Small intestine (tissue), 7 donors: ENCODE measurements around the gene TNS1. TPM values are rescaled to one million over a fixed set of nuclear protein-coding genes. Genes with fewer than 3 reads are reported as not detected.
A peak's percentile ranks its signal among the peaks of the same experiment; 100 is the strongest.

Source experiments
- DNase-seq, 2 donors: peaks; one replicate each; pipeline versions ENCODE4 v3.0.0 to v3.0.0-alpha.2; 2013
- FAIRE-seq: peaks from 2 replicates; lab custom pipeline; 2012; peaks lifted over from hg19 to GRCh38; lab: Jason Lieb, UNC
- H3K27ac ChIP-seq, 3 donors: one replicate each; pipeline ENCODE4 v1.5.1; 2013; ENCODE audit warnings: low read length in 2 of 3, mild to moderate bottlenecking in 2 of 3, control low read depth in 1 of 3, inconsistent platforms in 1 of 3, low read depth in 1 of 3, moderate library complexity in 1 of 3
- H3K27me3 ChIP-seq, 3 donors: one replicate each; pipeline ENCODE4 v1.6.1; 2013; ENCODE audit warnings: low read length in 3 of 3, inconsistent platforms in 1 of 3; ENCODE audit not compliant: control insufficient read depth in 3 of 3, insufficient read depth in 3 of 3
- H3K36me3 ChIP-seq, 3 donors: one replicate each; pipeline ENCODE4 v1.6.1; 2013; ENCODE audit warnings: low read length in 3 of 3, inconsistent platforms in 1 of 3, low read depth in 1 of 3, mild to moderate bottlenecking in 1 of 3, moderate library complexity in 1 of 3; ENCODE audit not compliant: control insufficient read depth in 3 of 3, insufficient read depth in 2 of 3
- H3K4me1 ChIP-seq, 3 donors: one replicate each; pipeline ENCODE4 v1.6.1; 2013; ENCODE audit warnings: low read length in 2 of 3, inconsistent platforms in 1 of 3, low read depth in 1 of 3, mild to moderate bottlenecking in 1 of 3, moderate library complexity in 1 of 3; ENCODE audit not compliant: control insufficient read depth in 3 of 3, insufficient read depth in 2 of 3
- H3K4me3 ChIP-seq, 3 donors: one replicate each; pipeline ENCODE4 v1.5.1; 2013; ENCODE audit warnings: low read length in 3 of 3, control low read depth in 1 of 3, inconsistent platforms in 1 of 3, low read depth in 1 of 3, mild to moderate bottlenecking in 1 of 3, moderate library complexity in 1 of 3
- H3K9me3 ChIP-seq, 2 donors: one replicate each; pipeline ENCODE4 v1.6.1; 2013; ENCODE audit warnings: low read depth in 1 of 2, low read length in 1 of 2; ENCODE audit not compliant: control insufficient read depth in 2 of 2, insufficient read depth in 1 of 2
- WGBS, 3 donors: extraction: QIAGEN DNeasy Blood & Tissue Kit; methylation state at CpG; one replicate each; pipeline ENCODE4 v1.1.7; 2013; 5-methylcytosine and 5-hydroxymethylcytosine counted together
- polyA plus RNA-seq, 4 donors: library from polyadenylated mRNA; stranded (reverse) in 3 of 4; unstranded in 1 of 4; fragments of 200-250 nt in 3 of 4; fragments of 120-200 nt in 1 of 4; gene quantifications; one replicate each; pipeline versions ENCODE4 v1.2.1 to v1.2.3, GENCODE V29; 2013
- donor health status: healthy with polysubstance abuse.
- donor health status: control.
- donor health status: control.
- donor health status: Bipolar disorder and iron deficiency.
- donor health status: healthy.

The TNS1 gene
- polyA plus RNA-seq, 4 donors: 1.3 to 52.1 (median 9.8) TPM

DNA sequence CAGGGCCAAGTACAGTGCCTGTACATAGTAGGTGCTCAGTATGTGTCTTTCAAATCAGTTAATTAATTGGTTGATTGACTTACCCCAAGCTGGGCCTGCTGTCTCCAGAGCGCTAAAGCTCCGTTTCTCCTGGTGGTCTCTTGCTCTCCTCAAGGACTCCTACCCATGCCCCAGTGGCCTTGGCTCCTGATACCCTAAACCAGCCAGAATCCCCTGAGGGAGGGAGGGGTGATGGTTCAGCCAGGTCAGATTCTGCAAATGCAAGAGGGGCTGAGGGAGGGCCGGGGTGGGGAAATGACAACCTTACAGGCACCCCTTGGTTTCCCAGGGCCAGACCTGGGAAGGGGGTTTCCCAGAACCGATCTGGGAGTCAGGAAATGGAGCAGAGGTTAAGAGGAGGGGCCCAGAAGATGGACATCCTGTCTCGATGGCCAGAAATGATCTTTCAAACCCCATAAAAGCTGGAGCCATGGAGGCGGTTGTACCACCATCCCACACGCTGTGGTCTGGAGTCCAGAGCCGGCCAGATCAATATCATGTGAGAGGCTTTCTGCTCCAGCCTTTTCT lies 209.1 kb downstream of the TNS1 start:
- 65 to 76% (median 66%) methylated on average over 8 of the region's 8 CpGs for WGBS, 3 donors
- Histone ChIP-seq H3K9me3 (no peaks in the 10 kb centered on the region), H3K27ac (no peak overlapping the region), H3K27me3 (no peaks in the 10 kb centered on the region), H3K36me3 (no peaks in the 10 kb centered on the region), H3K4me1 (peaks cover 0 to 2% (median 0%) of the 10 kb centered on the region in 3 donors), H3K4me3 (no peak overlapping the region)
- DNase-seq (no peak), FAIRE-seq (no peak)

DNA sequence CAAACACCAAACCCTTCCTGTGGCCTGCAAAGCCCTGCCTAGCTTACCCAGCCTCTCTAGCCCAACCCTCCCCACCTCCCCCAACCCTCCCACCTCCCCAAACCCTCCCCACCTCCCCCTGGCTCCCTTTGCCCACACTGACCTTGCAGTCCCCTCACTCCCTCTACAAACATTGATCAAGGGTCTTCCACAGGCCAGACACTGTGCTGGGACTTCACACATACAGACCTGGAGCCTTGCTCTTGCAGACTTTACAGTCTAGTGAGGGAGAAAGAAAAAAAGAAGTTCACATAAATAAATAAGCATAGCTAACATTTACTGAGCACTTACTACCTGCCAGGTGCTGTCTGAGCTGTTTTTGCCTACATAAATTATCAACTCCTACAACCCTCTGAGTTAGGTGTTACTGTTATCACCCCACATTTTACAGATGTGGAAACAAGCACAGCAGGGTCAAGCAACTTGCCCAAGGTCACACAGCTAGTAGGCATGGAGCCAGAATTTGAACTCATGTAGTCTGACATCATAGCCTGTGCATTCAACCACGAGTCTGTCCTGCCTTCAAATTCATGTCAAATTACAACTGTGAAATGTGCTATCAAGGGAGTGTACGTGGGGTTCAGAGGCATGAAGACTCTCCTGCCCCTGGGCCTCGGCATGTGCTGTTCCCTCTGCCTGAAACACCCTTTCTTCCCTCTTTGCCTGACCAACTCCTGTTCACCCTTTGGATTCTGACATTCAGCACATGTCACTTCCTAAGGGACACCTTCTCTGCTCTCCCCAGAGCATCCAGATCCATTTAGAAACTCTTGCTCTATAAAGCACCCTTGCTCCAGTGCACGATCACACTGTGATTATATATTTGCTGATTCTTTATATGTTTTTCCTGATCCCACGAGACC lies 209.9 kb downstream of the TNS1 start:
- FAIRE-seq (no peak), DNase-seq (no peak)
- no peaks in the 10 kb centered on the region for H3K9me3 ChIP-seq
- H3K36me3 ChIP-seq: no peaks in the 10 kb centered on the region
- H3K27ac ChIP-seq: no peak overlapping the region
- peaks cover 0 to 2% (median 0%) of the 10 kb centered on the region in 3 donors for H3K4me1 ChIP-seq
- H3K27me3 ChIP-seq: no peaks in the 10 kb centered on the region
- no peak overlapping the region for H3K4me3 ChIP-seq
- 70 to 72% (median 72%) methylated on average over 5 of the region's 5 CpGs for WGBS, 3 donors

DNA sequence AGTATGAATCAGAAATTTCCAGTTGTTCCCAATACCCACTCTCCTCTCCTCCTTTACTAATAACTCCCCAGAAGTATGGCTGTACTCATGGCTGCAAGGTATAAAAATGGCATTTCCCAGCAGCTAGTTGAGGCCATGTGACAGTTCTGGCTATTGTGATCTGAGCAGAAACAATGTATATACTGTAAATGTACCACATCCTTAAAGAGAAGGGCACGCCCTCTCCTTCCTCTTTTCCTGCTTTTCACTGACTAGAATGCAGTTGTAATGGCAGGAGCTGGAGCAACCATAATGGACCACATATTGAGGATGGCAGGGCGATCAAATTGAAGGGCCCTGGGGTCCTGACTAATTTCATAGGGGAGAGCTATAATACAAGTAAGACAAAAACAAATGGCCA lies 211.2 kb downstream of the TNS1 start:
- Histone ChIP-seq H3K36me3 (no peaks in the 10 kb centered on the region), H3K27me3 (no peaks in the 10 kb centered on the region), H3K4me3 (no peak overlapping the region), H3K4me1 (peaks cover 0 to 2% (median 0%) of the 10 kb centered on the region in 3 donors), H3K9me3 (no peaks in the 10 kb centered on the region), H3K27ac (no peak overlapping the region)
- FAIRE-seq (no peak), DNase-seq (no peak)
- WGBS, 3 donors: 84 to 91% (median 86%) methylated on average over 2 of the region's 2 CpGs

DNA sequence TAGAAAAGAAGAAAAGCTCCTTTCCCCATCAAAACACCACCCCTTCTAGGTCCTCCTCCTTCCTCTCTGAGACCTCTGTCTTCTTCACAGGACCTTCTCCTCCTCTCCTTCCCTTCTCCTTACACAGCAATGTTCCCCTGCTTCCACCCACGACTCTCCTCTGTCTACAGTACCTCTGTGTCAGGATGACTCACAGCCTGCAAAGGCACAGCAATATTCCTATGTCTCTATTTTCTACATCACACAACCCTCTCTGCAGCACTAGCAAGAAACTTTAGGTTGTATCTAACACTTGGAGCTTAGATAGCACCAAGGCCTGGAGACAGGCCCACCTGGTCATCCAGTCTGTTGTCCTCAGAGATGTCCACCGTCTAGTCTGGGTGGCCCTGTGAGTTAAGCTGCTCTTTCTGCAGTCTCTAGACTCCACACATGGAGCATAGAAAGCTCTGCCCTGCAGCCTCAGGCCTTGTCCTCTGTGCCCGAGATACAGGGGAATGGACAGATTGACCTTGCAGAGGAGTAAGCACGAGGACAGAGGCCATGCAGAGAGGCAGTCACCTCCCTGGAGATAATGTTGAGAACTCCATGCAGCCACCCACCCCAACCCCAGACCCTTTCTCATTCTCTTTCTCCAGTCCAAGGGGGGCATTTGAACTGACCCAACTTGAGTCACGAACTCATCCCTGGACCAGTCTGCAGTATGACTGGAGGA lies 212.0 kb downstream of the TNS1 start:
- WGBS, 3 donors: 62 to 77% (median 66%) methylated on average over 5 of the region's 5 CpGs
- no peak for DNase-seq
- peaks cover 0 to 2% (median 0%) of the 10 kb centered on the region in 3 donors for H3K4me1 ChIP-seq
- no peaks in the 10 kb centered on the region for H3K9me3 ChIP-seq
- no peak overlapping the region for H3K27ac ChIP-seq
- no peak for FAIRE-seq
- no peak overlapping the region for H3K4me3 ChIP-seq
- no peaks in the 10 kb centered on the region for H3K27me3 ChIP-seq
- H3K36me3 ChIP-seq: no peaks in the 10 kb centered on the region

DNA sequence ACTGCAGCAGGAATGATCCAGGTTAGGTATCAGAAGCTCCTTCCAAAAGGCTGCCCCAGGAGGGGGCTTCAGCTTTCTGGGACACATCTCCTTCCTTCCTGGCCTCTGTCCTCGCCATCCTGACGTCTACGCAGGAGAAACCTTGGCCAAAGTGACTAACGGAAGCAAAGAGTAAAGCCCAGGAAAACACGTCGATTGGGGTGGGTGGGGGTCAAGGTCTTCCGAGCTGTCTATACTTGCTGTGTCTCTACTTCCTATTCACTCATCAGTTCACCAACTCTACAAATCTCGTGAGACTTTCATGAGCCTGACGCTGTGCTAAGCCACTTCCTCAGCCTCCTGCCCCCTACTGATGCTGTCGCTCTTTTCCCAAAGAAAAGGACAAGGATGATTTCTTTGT lies 212.6 kb downstream of the TNS1 start:
- 60 to 66% (median 63%) methylated on average over 10 of the region's 10 CpGs for WGBS, 3 donors
- H3K9me3 ChIP-seq: no peaks in the 10 kb centered on the region
- no peaks in the 10 kb centered on the region for H3K36me3 ChIP-seq
- peak in 1 of 2 donors; percentile 25 for DNase-seq
- no peak for FAIRE-seq
- H3K4me3 ChIP-seq: no peak overlapping the region
- peak overlapping the region in 1 of 3 donors; percentile 18 for H3K27ac ChIP-seq
- H3K27me3 ChIP-seq: no peaks in the 10 kb centered on the region
- H3K4me1 ChIP-seq: peaks cover 0 to 2% (median 0%) of the 10 kb centered on the region in 3 donors

DNA sequence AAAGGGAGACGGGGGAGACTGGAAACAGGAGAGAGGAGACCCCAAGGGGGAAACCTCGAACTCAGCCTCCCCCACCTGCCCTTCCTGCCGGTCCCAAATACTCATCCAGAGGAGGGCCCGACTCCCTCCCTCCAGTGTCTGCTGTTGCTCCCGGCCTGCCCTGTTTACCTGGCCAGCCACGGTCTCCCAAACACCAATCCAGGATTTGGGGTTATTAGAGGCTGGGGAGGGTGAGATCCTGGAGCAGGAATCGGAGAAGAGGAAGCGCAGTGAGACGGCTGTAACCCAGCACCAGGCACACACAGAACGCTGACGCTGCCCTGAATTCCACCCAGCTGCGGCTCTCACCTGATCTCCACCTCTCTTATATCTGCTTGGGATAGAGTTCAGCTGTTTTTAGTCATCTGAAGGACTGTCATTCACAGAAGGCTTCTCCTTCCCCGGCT lies 213.0 kb downstream of the TNS1 start:
- FAIRE-seq (no peak), DNase-seq (no peak)
- H3K4me1 ChIP-seq: peaks cover 0 to 2% (median 0%) of the 10 kb centered on the region in 3 donors
- H3K36me3 ChIP-seq: no peaks in the 10 kb centered on the region
- no peaks in the 10 kb centered on the region for H3K27me3 ChIP-seq
- H3K27ac ChIP-seq: peak overlapping the region in 1 of 3 donors; percentile 18
- peak overlapping the region in 1 of 3 donors; percentile 0 for H3K4me3 ChIP-seq
- no peaks in the 10 kb centered on the region for H3K9me3 ChIP-seq
- 39 to 63% (median 54%) methylated on average over 13 of the region's 13 CpGs for WGBS, 3 donors

DNA sequence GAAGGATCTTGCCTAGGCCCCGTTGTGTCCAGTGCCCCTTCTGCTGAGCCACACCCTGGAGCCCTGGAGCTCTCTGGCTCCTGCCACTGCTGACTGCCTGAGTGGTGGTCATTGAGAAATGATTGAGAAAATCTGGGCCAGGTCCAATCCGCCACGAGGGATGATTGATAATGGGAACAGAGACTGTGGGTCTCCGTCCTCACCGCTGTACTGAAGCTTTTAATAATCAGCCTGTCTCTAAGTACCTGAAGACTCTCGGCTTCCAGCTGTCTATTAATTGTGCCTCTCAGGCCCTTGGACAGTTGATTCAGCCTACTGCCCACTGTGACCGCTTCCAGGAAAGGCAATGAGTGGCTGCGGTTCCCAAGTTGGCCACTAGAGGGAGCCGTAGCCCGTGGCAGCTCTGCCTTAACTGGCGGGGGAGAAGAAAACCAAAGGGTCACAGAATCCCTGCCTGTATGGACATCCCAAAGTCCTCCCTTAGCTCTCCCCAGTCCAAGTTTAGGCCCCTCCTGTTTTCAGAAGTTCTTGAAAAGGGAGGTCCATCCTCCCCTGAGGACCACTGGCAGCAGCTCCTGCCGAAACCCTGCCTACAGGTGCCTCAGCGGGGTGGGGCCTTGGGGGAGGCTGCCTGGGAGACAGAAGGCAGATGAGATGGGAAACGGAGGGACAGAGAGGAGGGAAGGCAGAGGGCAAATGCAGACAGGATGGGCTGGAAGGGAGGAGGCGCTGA lies 213.6 kb downstream of the TNS1 start:
- 19 to 30% (median 22%) methylated on average over 14 to 15 of the region's 15 CpGs for WGBS, 3 donors
- Histone ChIP-seq H3K4me1 (peaks cover 0 to 2% (median 0%) of the 10 kb centered on the region in 3 donors), H3K9me3 (no peaks in the 10 kb centered on the region), H3K4me3 (no peak overlapping the region), H3K36me3 (no peaks in the 10 kb centered on the region), H3K27me3 (no peaks in the 10 kb centered on the region), H3K27ac (peak overlapping the region in 1 of 3 donors; percentile 18)
- no peak for FAIRE-seq
- DNase-seq: peak; percentile 55 to 71

DNA sequence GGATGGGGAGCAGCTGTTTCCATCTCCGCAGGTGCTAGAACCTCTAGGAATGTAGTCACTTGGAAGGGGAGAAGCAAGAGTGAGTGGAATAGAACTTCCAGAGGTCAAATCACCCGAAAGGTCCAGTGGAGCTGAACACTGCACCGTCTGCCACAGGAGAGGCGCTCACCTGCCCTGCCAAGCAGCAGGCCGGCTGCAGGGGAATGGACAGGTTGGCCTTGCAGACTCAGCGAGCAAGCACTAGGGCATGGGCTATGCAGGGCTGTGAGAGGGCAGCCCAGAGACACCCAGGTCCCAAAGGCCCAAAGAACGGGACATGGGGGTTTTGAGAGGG lies 214.2 kb downstream of the TNS1 start:
- H3K27me3 ChIP-seq: no peaks in the 10 kb centered on the region
- H3K9me3 ChIP-seq: no peaks in the 10 kb centered on the region
- no peak for FAIRE-seq
- no peaks in the 10 kb centered on the region for H3K36me3 ChIP-seq
- H3K27ac ChIP-seq: no peak overlapping the region
- H3K4me3 ChIP-seq: no peak overlapping the region
- 82 to 90% (median 83%) methylated on average over 7 of the region's 7 CpGs for WGBS, 3 donors
- peaks cover 0 to 2% (median 0%) of the 10 kb centered on the region in 3 donors for H3K4me1 ChIP-seq
- no peak for DNase-seq
